HT1080 (cell line): ENCODE data around the gene NTM. TPM values are rescaled to one million over a fixed set of nuclear protein-coding genes. Genes with fewer than 3 reads are reported as not detected.

Experiments
- DNase-seq: peaks from one replicate; pipeline ENCODE4 v3.0.0-alpha.2; 2015; ENCODE audit warnings: low read depth
- total RNA-seq: library from RNA; depleted of rRNA; stranded (reverse); fragments of >200 nt; shearing (Covaris generic); gene quantifications from 2 replicates; pipeline ENCODE4 v1.2.3, GENCODE V29; 2014

Gene NTM
- total RNA-seq, 1 experiment from 2014 or later = 65.7 TPM

- DNase-seq = no peak
Measured at GRCh38 chr11:132033051-132033450, 662.6 kb downstream of the NTM start.

GRCh38 chr11:132035228-132035627 lies 664.8 kb downstream of the NTM start:
- DNase-seq = no peak

DNA sequence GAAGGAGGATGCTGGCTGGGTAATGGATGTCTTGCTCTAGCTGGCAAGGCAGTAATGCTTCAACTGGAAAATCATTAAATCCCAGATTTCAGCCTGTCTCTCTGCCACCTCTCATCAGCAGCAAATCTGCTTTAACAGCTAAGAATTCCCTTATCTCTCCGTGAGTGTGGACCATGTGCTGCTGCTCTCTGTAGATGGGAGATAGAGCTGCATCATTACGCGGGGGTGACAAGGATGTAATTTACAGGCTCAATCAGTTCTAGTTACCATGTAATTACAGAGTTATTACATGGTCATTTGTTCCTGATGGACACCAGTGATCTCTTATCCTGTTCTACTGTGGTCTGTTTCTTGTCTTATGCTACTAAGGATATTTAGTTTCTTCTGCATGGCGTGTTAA lies 665.4 kb downstream of the NTM start:
- DNase-seq = no peak

DNA sequence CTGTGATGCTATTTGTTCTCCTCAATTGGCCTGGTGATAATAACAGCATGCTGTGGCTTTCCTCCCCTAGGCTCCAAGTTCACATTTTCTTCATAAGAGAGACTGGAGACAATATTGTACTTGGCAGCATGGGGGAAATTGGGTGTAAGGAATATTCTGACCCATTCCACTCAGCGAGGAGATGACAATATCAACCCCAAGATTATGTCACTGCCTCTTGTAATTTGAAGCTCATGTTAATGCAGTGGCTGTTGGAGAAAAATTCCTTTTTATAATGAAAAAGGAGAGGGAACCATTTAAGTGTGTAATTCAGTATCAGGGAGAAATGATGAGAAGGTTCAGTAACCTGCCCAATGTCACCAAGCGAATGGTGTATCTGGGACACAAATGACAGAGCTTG lies 665.8 kb downstream of the NTM start:
- DNase-seq = no peak

- DNase-seq = no peak
Measured at GRCh38 chr11:132036746-132037466, 666.5 kb downstream of the NTM start.

- no peak for DNase-seq
Measured at GRCh38 chr11:132037467-132037862, 667.0 kb downstream of the NTM start.

DNA sequence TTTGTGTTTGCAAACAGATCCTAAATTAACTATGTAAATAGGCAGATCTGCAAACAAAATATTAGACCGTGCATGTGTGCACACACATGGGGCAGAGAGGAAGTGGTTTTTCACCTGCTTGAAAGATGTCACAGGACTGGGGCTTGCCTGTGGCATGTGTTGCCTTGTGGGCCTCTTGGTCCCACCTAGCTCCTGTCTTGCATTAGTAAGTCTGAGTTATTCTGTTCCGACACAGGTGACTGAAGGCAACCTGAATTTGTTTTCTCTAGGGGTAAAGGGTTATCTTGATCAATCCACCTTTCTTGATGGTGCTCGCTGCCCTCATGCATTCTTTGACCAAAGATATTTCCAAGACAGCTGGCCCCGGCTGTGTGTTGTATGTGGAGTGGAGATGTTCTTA lies 667.5 kb downstream of the NTM start:
- no peak for DNase-seq

- DNase-seq = no peak
Measured at GRCh38 chr11:132039521-132039920, 669.1 kb downstream of the NTM start.

GRCh38 chr11:132042296-132042695 lies 671.9 kb downstream of the NTM start:
- DNase-seq = no peak

- no peak for DNase-seq
Measured at GRCh38 chr11:132043714-132044113, 673.3 kb downstream of the NTM start.

GRCh38 chr11:132045107-132045506 lies 674.7 kb downstream of the NTM start:
- no peak for DNase-seq

GRCh38 chr11:132046288-132046865 lies 676.0 kb downstream of the NTM start:
- no peak for DNase-seq

DNA sequence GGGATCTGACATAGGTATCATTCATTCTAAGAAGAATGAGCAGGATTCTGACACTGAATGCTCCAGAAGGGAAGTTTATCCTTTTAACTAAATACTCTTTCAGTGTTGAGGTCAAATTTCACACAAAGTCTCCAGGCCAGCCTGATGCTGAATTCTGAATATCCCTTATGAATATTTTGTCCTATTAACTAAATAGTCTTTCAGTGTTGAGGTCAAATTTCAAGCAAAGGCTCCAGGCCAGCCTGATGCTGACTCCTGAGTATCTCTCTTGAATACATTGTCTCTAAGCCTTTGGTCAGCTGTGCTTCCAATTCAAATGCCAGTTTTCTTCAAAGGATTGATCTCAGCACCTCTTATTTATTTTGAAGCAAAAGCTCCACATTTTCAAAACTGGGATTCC lies 676.8 kb downstream of the NTM start:
- no peak for DNase-seq

GRCh38 chr11:132048040-132048439 lies 677.6 kb downstream of the NTM start:
- DNase-seq = no peak

- no peak for DNase-seq
Measured at GRCh38 chr11:132049205-132049604, 678.8 kb downstream of the NTM start.

DNA sequence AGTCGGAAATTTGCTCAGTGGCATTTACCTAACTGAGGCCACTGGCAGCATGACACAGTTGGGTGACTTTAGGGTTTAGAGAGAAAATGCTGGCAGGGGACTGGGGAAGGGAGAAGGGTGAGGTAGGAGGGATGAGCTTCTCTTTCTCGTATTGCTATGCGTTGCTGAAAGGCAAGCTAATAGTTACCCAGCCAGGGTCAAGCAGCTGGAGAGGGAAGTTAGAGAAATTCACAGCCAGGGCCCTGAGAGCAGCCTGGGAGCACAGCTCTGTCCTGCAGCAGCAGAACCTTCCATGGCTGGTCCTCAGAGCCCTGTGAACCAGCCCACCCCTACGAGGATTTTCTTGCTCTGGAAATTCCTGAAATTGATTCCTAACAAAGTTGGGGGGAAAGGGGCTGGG lies 679.6 kb downstream of the NTM start:
- no peak for DNase-seq

DNA sequence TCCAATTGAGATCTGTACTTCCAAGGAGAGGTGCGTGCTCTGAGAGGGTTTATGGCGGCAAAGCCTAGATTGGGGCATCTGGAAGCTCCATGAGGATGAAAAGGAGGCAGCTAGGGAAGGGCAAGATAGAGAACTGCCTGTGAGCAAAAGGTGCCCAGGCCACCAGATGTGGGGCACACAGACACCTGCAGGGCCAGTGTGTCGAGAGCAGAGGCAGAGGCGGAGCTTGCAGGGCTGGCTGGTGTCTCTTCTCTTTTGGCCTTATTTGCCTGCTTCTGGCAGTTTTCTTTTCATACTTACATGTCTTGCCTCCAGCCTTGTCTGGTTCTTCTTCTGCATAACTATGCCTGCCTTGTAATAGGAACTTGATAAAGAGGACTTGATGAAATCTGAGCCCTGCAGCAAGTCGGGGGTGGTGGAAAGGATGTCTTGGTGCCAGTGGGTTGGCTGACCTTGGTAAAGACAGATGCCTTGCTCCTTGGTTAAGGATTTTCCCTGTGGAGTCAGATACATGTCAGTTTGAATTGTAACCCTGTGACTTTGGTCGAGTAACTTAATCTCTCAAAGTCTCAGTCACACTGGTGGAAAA lies 680.3 kb downstream of the NTM start:
- DNase-seq = peak; percentile 63

DNA sequence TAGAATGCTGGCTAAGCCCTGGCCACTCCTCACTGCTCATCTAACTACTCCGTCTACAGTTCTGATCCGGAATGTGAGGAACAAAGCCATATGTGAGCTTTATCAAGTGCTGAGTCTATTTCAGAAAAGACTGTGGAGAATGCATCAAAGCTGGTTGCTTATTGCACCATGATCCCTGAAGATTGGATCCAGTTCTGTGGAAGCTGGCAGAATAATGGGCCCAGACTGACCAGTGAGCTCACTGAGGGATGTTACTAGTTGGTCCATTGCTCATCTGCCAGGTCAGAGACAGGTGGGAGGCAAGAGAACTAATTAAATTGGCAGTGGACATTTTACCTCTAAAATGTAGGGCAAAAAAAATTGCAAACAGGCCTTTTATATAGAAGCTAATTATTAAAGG lies 681.3 kb downstream of the NTM start:
- no peak for DNase-seq

- no peak for DNase-seq
Measured at GRCh38 chr11:132052342-132052741, 681.9 kb downstream of the NTM start.

- DNase-seq = no peak
Measured at GRCh38 chr11:132052904-132053303, 682.5 kb downstream of the NTM start.

DNA sequence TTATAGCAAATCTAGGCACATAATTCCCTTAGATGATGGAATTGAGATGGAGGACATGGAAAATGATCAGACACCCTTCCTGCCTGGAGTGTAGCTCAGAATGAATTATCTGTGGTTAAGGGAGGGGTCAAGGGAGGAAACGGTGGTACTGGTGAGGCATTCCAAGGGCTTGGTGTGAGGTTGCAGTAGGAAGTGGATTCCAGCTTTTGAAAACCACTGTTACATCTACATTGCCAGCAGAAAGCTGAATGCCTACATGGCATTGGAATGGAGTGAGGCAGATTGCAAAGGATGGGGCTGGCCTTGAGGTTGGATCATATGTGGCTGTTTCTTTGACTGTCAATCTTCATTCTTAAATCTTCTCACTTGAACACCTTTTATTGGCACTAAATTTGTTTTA lies 684.4 kb downstream of the NTM start:
- DNase-seq = peak; percentile 98

- DNase-seq = no peak
Measured at GRCh38 chr11:132055296-132055695, 684.9 kb downstream of the NTM start.

- peak; percentile 61 for DNase-seq
Measured at GRCh38 chr11:132056689-132057088, 686.3 kb downstream of the NTM start.
